Neutrophil (primary cell): Measurements from ENCODE around the gene ASPG.

Experiments used
- H3K27ac ChIP-seq: fragments of 200-600 bp; sonication (generic); 2 replicates; pipeline ENCODE4 v1.5.1; 2016; ENCODE audit warnings: mild to moderate bottlenecking, moderate library complexity
- H3K27me3 ChIP-seq: fragments of 200-600 bp; sonication (generic); 2 replicates; pipeline ENCODE4 v1.6.0; 2016; ENCODE audit warnings: mild to moderate bottlenecking
- H3K36me3 ChIP-seq: fragments of 200-600 bp; sonication (generic); 2 replicates; pipeline ENCODE4 v1.5.1; 2017
- H3K4me1 ChIP-seq, 2 experiments: fragments of 200-600 bp in 1 of 2; sonication (generic) in 1 of 2; 1 replicate in 1 of 2; 2 replicates in 1 of 2; pipeline versions ENCODE4 v1.5.1 to v1.6.1; 2013 to 2016; ENCODE audit warnings: low read depth in 1 of 2, low read length in 1 of 2, mild to moderate bottlenecking in 1 of 2, moderate library complexity in 1 of 2; ENCODE audit not compliant: control insufficient read depth in 1 of 2, insufficient read depth in 1 of 2
- H3K4me3 ChIP-seq, 2 experiments: fragments of 200-600 bp in 1 of 2; sonication (generic) in 1 of 2; 1 replicate in 1 of 2; 2 replicates in 1 of 2; pipeline ENCODE4 v1.5.1; 2013 to 2016; ENCODE audit warnings: low read depth in 1 of 2, low read length in 1 of 2, mild to moderate bottlenecking in 1 of 2, moderate library complexity in 1 of 2
- H3K9me3 ChIP-seq: fragments of 200-600 bp; sonication (generic); 2 replicates; pipeline ENCODE4 v1.5.1; 2016
- TF ChIP-seq, protein P1 (sequence below): fragments of 200-600 bp; sonication (generic); IDR thresholded peaks from 2 replicates; pipeline ENCODE4 v1.5.1; 2016; ENCODE audit warnings: antibody characterized with exemption

Gene ASPG

DNA sequence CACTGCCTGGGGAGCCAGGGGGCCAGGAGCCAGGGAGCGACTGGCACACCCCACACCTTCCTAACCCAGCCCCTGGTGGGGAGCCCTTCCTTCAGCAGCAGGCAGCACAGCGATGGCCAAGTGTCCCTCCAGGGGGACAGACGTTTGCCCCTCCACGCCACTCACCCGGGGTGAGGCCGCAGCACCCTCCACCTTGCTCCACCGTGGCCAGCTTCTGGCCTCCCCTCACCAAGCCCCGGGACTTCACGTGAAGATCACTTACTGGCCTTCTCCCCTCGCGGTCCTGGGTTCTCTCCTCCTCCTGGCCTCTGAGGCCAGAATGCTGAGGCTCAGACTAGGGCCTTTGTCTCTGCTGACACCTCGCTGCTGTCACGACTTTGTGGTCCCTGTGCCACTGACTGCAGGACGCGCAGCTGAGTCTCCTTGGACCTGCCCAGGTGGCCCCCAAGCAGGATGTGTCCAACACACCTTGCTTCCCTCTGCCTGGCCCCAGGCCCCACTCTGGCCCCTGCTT lies 3.5 kb upstream of the ASPG start:
- no peaks in the 10 kb centered on the region for H3K36me3 ChIP-seq
- no peaks in the 10 kb centered on the region for H3K4me1 ChIP-seq
- no peak overlapping the region for H3K27ac ChIP-seq
- H3K9me3 ChIP-seq: no peaks in the 10 kb centered on the region
- peaks cover 53% of the 10 kb centered on the region for H3K27me3 ChIP-seq
- H3K4me3 ChIP-seq: no peak overlapping the region
- TF ChIP-seq, protein P1, sequence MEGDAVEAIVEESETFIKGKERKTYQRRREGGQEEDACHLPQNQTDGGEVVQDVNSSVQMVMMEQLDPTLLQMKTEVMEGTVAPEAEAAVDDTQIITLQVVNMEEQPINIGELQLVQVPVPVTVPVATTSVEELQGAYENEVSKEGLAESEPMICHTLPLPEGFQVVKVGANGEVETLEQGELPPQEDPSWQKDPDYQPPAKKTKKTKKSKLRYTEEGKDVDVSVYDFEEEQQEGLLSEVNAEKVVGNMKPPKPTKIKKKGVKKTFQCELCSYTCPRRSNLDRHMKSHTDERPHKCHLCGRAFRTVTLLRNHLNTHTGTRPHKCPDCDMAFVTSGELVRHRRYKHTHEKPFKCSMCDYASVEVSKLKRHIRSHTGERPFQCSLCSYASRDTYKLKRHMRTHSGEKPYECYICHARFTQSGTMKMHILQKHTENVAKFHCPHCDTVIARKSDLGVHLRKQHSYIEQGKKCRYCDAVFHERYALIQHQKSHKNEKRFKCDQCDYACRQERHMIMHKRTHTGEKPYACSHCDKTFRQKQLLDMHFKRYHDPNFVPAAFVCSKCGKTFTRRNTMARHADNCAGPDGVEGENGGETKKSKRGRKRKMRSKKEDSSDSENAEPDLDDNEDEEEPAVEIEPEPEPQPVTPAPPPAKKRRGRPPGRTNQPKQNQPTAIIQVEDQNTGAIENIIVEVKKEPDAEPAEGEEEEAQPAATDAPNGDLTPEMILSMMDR: no peak

GRCh38 chr14:104082807-104083206 lies 2.7 kb upstream of the ASPG start:
- Histone ChIP-seq H3K27me3 (peaks cover 55% of the 10 kb centered on the region), H3K36me3 (no peaks in the 10 kb centered on the region), H3K27ac (no peak overlapping the region), H3K4me3 (no peak overlapping the region), H3K4me1 (no peaks in the 10 kb centered on the region), H3K9me3 (no peaks in the 10 kb centered on the region)
- TF ChIP-seq, protein P1: no peak

DNA sequence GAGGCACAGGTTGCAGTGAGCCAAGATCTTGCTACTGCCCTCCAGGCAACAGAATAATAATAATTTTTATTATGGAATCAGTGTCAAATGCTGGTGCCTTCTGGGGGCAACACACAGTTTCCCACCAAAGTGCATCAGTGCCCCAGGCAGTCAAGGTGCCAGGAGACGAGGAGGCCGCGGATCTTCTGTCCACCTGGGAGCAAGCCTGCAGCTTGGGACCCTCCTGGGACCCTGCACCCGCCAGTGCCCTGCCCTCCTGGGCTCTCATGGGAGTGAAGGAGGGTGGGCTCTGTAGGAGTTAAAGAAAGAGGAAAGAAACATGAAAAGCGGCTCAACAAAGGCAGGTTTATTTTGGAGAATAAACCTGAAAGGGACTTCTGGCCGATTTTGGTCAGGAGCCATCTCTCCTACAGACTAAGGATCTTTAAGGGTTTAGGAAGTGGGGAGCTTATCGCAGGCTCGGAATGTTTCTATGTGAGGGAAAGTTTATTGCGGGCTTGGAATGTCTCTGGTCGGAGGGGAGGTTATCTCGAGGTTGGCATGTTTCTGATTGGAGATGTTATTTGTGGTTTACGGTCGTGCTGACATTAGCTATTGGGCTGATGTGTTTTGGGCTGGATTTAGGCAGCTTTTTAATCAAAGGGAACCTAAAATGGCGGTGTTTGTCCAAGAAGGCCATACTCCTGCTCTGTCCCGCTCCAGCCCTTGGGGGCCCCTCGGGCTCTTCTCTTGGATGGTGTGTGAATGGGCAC lies 1.1 kb upstream of the ASPG start:
- H3K9me3 ChIP-seq: no peaks in the 10 kb centered on the region
- H3K36me3 ChIP-seq: no peaks in the 10 kb centered on the region
- TF ChIP-seq, protein P1: no peak
- H3K4me3 ChIP-seq: no peak overlapping the region
- no peak overlapping the region for H3K27ac ChIP-seq
- H3K4me1 ChIP-seq: no peaks in the 10 kb centered on the region
- H3K27me3 ChIP-seq: peaks cover 55% of the 10 kb centered on the region

- Histone ChIP-seq H3K27ac (no peak overlapping the region), H3K36me3 (no peaks in the 10 kb centered on the region), H3K4me3 (no peak overlapping the region), H3K9me3 (no peaks in the 10 kb centered on the region), H3K27me3 (peaks cover 55% of the 10 kb centered on the region), H3K4me1 (no peaks in the 10 kb centered on the region)
- TF ChIP-seq, protein P1: no peak
These were observed 345 bp downstream of the ASPG start for GRCh38 chr14:104085889-104086201.

- no peaks in the 10 kb centered on the region for H3K4me1 ChIP-seq
- no peak overlapping the region for H3K27ac ChIP-seq
- H3K9me3 ChIP-seq: no peaks in the 10 kb centered on the region
- TF ChIP-seq, protein P1: no peak
- H3K4me3 ChIP-seq: no peak overlapping the region
- peaks cover 55% of the 10 kb centered on the region for H3K27me3 ChIP-seq
- H3K36me3 ChIP-seq: no peaks in the 10 kb centered on the region
These were observed 735 bp downstream of the ASPG start for GRCh38 chr14:104086210-104086660.
